Measurements from ENCODE around the gene ZNF562. TPM values are rescaled to one million over a fixed set of nuclear protein-coding genes. Genes with fewer than 3 reads are reported as not detected.
A peak's percentile ranks its signal among the peaks of the same experiment; 100 is the strongest.
"Not testable (repeated sequence)": the region's sequence is repeated elsewhere in the genome, so short reads cannot be mapped to it uniquely, and the experiment has no call there.

Gene ZNF562
- total and polyA plus RNA-seq, 7 experiments from 2014 or later, result 1.3 to 18.6 (median 13.5) TPM

GRCh38 chr19:9653066-9653555 is 21.8 kb downstream of the ZNF562 start:
- H3K27ac ChIP-seq (ENCODE audit: low read depth, low read length); H3K4me3 Mint-ChIP-seq; ATAC-seq; H3K27me3 Mint-ChIP-seq; H3K4me3 ChIP-seq (ENCODE audit: low read length); POLR2A ChIA-PET; DNase-seq; H3K4me1 Mint-ChIP-seq; H3K27ac Mint-ChIP-seq; H3K27me3 ChIP-seq (ENCODE audit: control insufficient read depth in 2 of 2, insufficient read depth in 2 of 2, low read length in 2 of 2); CTCF ChIA-PET; H3K4me1 ChIP-seq (ENCODE audit: control insufficient read depth in 2 of 2, insufficient read depth in 2 of 2, low read length in 2 of 2); intact Hi-C loops (cut with micrococcal nuclease): not testable (repeated sequence)
- peaks cover 32 to 88% (median 77%) of the 10 kb centered on the region in 5 donors for H3K36me3 Mint-ChIP-seq
- H3K36me3 ChIP-seq (ENCODE audit: control insufficient read depth in 2 of 3, insufficient read depth in 3 of 3, low read length in 3 of 3), result peaks cover 22 to 82% (median 38%) of the 10 kb centered on the region in 3 experiments
- H3K9me3 Mint-ChIP-seq, result peaks cover 5 to 84% (median 49%) of the 10 kb centered on the region in 11 donors
- peaks cover 0 to 47% (median 30%) of the 10 kb centered on the region in 3 experiments for H3K9me3 ChIP-seq (ENCODE audit: control insufficient read depth in 2 of 3, low read length in 3 of 3)

- POLR2A ChIA-PET; H3K27ac Mint-ChIP-seq; H3K27ac ChIP-seq (ENCODE audit: low read depth, low read length); H3K4me3 Mint-ChIP-seq; H3K27me3 Mint-ChIP-seq; H3K27me3 ChIP-seq (ENCODE audit: control insufficient read depth in 2 of 2, insufficient read depth in 2 of 2, low read length in 2 of 2); DNase-seq; ATAC-seq; CTCF ChIA-PET; intact Hi-C loops (cut with micrococcal nuclease); H3K4me1 ChIP-seq (ENCODE audit: control insufficient read depth in 2 of 2, insufficient read depth in 2 of 2, low read length in 2 of 2); H3K4me1 Mint-ChIP-seq; H3K4me3 ChIP-seq (ENCODE audit: low read length): not testable (repeated sequence)
- H3K9me3 Mint-ChIP-seq, result peaks cover 5 to 73% (median 41%) of the 10 kb centered on the region in 11 donors
- H3K36me3 Mint-ChIP-seq, result peaks cover 27 to 80% (median 67%) of the 10 kb centered on the region in 5 donors
- H3K36me3 ChIP-seq (ENCODE audit: control insufficient read depth in 2 of 3, insufficient read depth in 3 of 3, low read length in 3 of 3), result peaks cover 22 to 68% (median 38%) of the 10 kb centered on the region in 3 experiments
- peaks cover 0 to 47% (median 30%) of the 10 kb centered on the region in 3 experiments for H3K9me3 ChIP-seq (ENCODE audit: control insufficient read depth in 2 of 3, low read length in 3 of 3)
Observed at GRCh38 chr19:9651464-9651863, 23.4 kb downstream of the ZNF562 start.

- peaks cover 27 to 77% (median 73%) of the 10 kb centered on the region in 5 donors for H3K36me3 Mint-ChIP-seq
- POLR2A ChIA-PET, result no interaction called here
Observed at GRCh38 chr19:9650345-9650744, 24.6 kb downstream of the ZNF562 start.

GRCh38 chr19:9645472-9645871 is 29.4 kb downstream of the ZNF562 start:
- Histone ChIP-seq H3K4me3 (ENCODE audit: low read length) (no peak overlapping the region), H3K27ac (ENCODE audit: low read depth, low read length) (no peak overlapping the region), H3K4me1 (ENCODE audit: control insufficient read depth in 2 of 2, insufficient read depth in 2 of 2, low read length in 2 of 2) (no peaks in the 10 kb centered on the region), H3K36me3 (ENCODE audit: control insufficient read depth in 2 of 3, insufficient read depth in 3 of 3, low read length in 3 of 3) (peaks cover 0 to 17% (median 0%) of the 10 kb centered on the region in 3 experiments), H3K9me3 (ENCODE audit: control insufficient read depth in 2 of 3, low read length in 3 of 3) (no peaks in the 10 kb centered on the region), H3K27me3 (ENCODE audit: control insufficient read depth in 2 of 2, insufficient read depth in 2 of 2, low read length in 2 of 2) (no peaks in the 10 kb centered on the region)
- POLR2A ChIA-PET, result no interaction called here
- H3K4me1 Mint-ChIP-seq, result peaks cover 0 to 6% (median 0%) of the 10 kb centered on the region in 7 donors
- H3K27me3 Mint-ChIP-seq, result no peaks in the 10 kb centered on the region
- intact Hi-C loops (cut with micrococcal nuclease), result no loop called here
- no peak overlapping the region for H3K4me3 Mint-ChIP-seq
- no peak for DNase-seq
- CTCF ChIA-PET, result no interaction called here
- H3K9me3 Mint-ChIP-seq, result peaks cover 0 to 32% (median 14%) of the 10 kb centered on the region in 11 donors
- peaks cover 17 to 53% (median 41%) of the 10 kb centered on the region in 5 donors for H3K36me3 Mint-ChIP-seq
- peak overlapping the region in 2 of 9 donors; percentile 17 to 54 for H3K27ac Mint-ChIP-seq
- peak; percentile 41 for ATAC-seq

More at GRCh38 chr19:9650345-9650744, 24.6 kb downstream of the ZNF562 start:
- ATAC-seq (no peak), DNase-seq (no peak)
- no peak overlapping the region for H3K4me3 ChIP-seq (ENCODE audit: low read length)
- H3K36me3 ChIP-seq (ENCODE audit: control insufficient read depth in 2 of 3, insufficient read depth in 3 of 3, low read length in 3 of 3), result peaks cover 22 to 59% (median 35%) of the 10 kb centered on the region in 3 experiments
- intact Hi-C loops (cut with micrococcal nuclease), result no loop called here
- no peaks in the 10 kb centered on the region for H3K27me3 Mint-ChIP-seq
- H3K27ac ChIP-seq (ENCODE audit: low read depth, low read length), result no peak overlapping the region
- H3K4me3 Mint-ChIP-seq, result peak overlapping the region in 1 of 10 donors; percentile 45
- H3K27me3 ChIP-seq (ENCODE audit: control insufficient read depth in 2 of 2, insufficient read depth in 2 of 2, low read length in 2 of 2), result no peaks in the 10 kb centered on the region
- peaks cover 5 to 66% (median 42%) of the 10 kb centered on the region in 11 donors for H3K9me3 Mint-ChIP-seq
- peaks cover 0 to 46% (median 30%) of the 10 kb centered on the region in 3 experiments for H3K9me3 ChIP-seq (ENCODE audit: control insufficient read depth in 2 of 3, low read length in 3 of 3)
- H3K4me1 Mint-ChIP-seq, result peaks cover 0 to 4% (median 0%) of the 10 kb centered on the region in 7 donors
- CTCF ChIA-PET, result no interaction called here
- H3K27ac Mint-ChIP-seq, result peak overlapping the region in 1 of 9 donors; percentile 51
- H3K4me1 ChIP-seq (ENCODE audit: control insufficient read depth in 2 of 2, insufficient read depth in 2 of 2, low read length in 2 of 2), result no peaks in the 10 kb centered on the region

GRCh38 chr19:9644472-9644871 is 30.4 kb downstream of the ZNF562 start:
- ChIA-PET CTCF (interaction anchor here (0.6 to 0.7 kb wide), 2 partner anchors 97 to 731 kb away, joined by 4 read pairs; no protein-coding TSS in a partner anchor), POLR2A (interaction anchor here (0.9 kb wide), 1 partner anchor 11 kb away, joined by 3 read pairs; no protein-coding TSS in a partner anchor)
- peaks cover 17 to 47% (median 31%) of the 10 kb centered on the region in 5 donors for H3K36me3 Mint-ChIP-seq
- Histone ChIP-seq H3K9me3 (ENCODE audit: control insufficient read depth in 2 of 3, low read length in 3 of 3) (no peaks in the 10 kb centered on the region), H3K4me3 (ENCODE audit: low read length) (no peak overlapping the region), H3K4me1 (ENCODE audit: control insufficient read depth in 2 of 2, insufficient read depth in 2 of 2, low read length in 2 of 2) (no peaks in the 10 kb centered on the region), H3K27me3 (ENCODE audit: control insufficient read depth in 2 of 2, insufficient read depth in 2 of 2, low read length in 2 of 2) (no peaks in the 10 kb centered on the region), H3K36me3 (ENCODE audit: control insufficient read depth in 2 of 3, insufficient read depth in 3 of 3, low read length in 3 of 3) (peaks cover 0 to 9% (median 0%) of the 10 kb centered on the region in 3 experiments), H3K27ac (ENCODE audit: low read depth, low read length) (no peak overlapping the region)
- intact Hi-C loops (cut with micrococcal nuclease), result no loop called here
- ATAC-seq, result no peak
- no peak overlapping the region for H3K4me3 Mint-ChIP-seq
- no peak for DNase-seq
- peaks cover 0 to 6% (median 0%) of the 10 kb centered on the region in 7 donors for H3K4me1 Mint-ChIP-seq
- H3K27ac Mint-ChIP-seq, result peak overlapping the region in 5 of 9 donors; percentile 9 to 72 (median 56)
- peaks cover 0 to 29% (median 13%) of the 10 kb centered on the region in 11 donors for H3K9me3 Mint-ChIP-seq
- H3K27me3 Mint-ChIP-seq, result no peaks in the 10 kb centered on the region

GRCh38 chr19:9641810-9642209 is 33.1 kb downstream of the ZNF562 start:
- peaks cover 0 to 29% (median 11%) of the 10 kb centered on the region in 11 donors for H3K9me3 Mint-ChIP-seq
- H3K4me3 Mint-ChIP-seq, result no peak overlapping the region
- Histone ChIP-seq H3K27ac (ENCODE audit: low read depth, low read length) (no peak overlapping the region), H3K4me1 (ENCODE audit: control insufficient read depth in 2 of 2, insufficient read depth in 2 of 2, low read length in 2 of 2) (no peaks in the 10 kb centered on the region), H3K4me3 (ENCODE audit: low read length) (no peak overlapping the region), H3K36me3 (ENCODE audit: control insufficient read depth in 2 of 3, insufficient read depth in 3 of 3, low read length in 3 of 3) (peaks cover 0 to 9% (median 0%) of the 10 kb centered on the region in 3 experiments), H3K27me3 (ENCODE audit: control insufficient read depth in 2 of 2, insufficient read depth in 2 of 2, low read length in 2 of 2) (no peaks in the 10 kb centered on the region), H3K9me3 (ENCODE audit: control insufficient read depth in 2 of 3, low read length in 3 of 3) (no peaks in the 10 kb centered on the region)
- no peak for DNase-seq
- peaks cover 0 to 6% (median 0%) of the 10 kb centered on the region in 7 donors for H3K4me1 Mint-ChIP-seq
- H3K27ac Mint-ChIP-seq, result no peak overlapping the region
- peaks cover 12 to 37% (median 19%) of the 10 kb centered on the region in 5 donors for H3K36me3 Mint-ChIP-seq
- CTCF ChIA-PET, result no interaction called here
- POLR2A ChIA-PET, result no interaction called here
- H3K27me3 Mint-ChIP-seq, result no peaks in the 10 kb centered on the region
- no peak for ATAC-seq
- intact Hi-C loops (cut with micrococcal nuclease), result no loop called here

GRCh38 chr19:9640956-9641355 is 33.9 kb downstream of the ZNF562 start:
- Mint-ChIP-seq H3K4me3 (no peak overlapping the region), H3K27me3 (no peaks in the 10 kb centered on the region), H3K4me1 (peaks cover 0 to 6% (median 0%) of the 10 kb centered on the region in 7 donors), H3K27ac (peak overlapping the region in 2 of 9 donors; percentile 35 to 37), H3K9me3 (peaks cover 0 to 25% (median 11%) of the 10 kb centered on the region in 11 donors), H3K36me3 (peaks cover 8 to 33% (median 17%) of the 10 kb centered on the region in 5 donors)
- no peak overlapping the region for H3K4me3 ChIP-seq (ENCODE audit: low read length)
- ATAC-seq, result no peak
- POLR2A ChIA-PET, result no interaction called here
- CTCF ChIA-PET, result no interaction called here
- no peak for DNase-seq
- intact Hi-C loops (cut with micrococcal nuclease), result no loop called here
- H3K27ac ChIP-seq (ENCODE audit: low read depth, low read length), result no peak overlapping the region
- H3K36me3 ChIP-seq (ENCODE audit: control insufficient read depth in 2 of 3, insufficient read depth in 3 of 3, low read length in 3 of 3), result peaks cover 0 to 9% (median 0%) of the 10 kb centered on the region in 3 experiments
- no peaks in the 10 kb centered on the region for H3K4me1 ChIP-seq (ENCODE audit: control insufficient read depth in 2 of 2, insufficient read depth in 2 of 2, low read length in 2 of 2)
- no peaks in the 10 kb centered on the region for H3K9me3 ChIP-seq (ENCODE audit: control insufficient read depth in 2 of 3, low read length in 3 of 3)
- H3K27me3 ChIP-seq (ENCODE audit: control insufficient read depth in 2 of 2, insufficient read depth in 2 of 2, low read length in 2 of 2), result no peaks in the 10 kb centered on the region

Data from naive thymus-derived CD4-positive, alpha-beta T cell (primary cell).